Glomerular visceral epithelial cell (primary cell): ENCODE data around the gene RTN4R.

ENCODE experiments used
- DNase-seq: peaks from one replicate; pipeline ENCODE4 v3.0.0-alpha.2; 2016; ENCODE audit errors: extremely low spot score

RTN4R gene

DNA sequence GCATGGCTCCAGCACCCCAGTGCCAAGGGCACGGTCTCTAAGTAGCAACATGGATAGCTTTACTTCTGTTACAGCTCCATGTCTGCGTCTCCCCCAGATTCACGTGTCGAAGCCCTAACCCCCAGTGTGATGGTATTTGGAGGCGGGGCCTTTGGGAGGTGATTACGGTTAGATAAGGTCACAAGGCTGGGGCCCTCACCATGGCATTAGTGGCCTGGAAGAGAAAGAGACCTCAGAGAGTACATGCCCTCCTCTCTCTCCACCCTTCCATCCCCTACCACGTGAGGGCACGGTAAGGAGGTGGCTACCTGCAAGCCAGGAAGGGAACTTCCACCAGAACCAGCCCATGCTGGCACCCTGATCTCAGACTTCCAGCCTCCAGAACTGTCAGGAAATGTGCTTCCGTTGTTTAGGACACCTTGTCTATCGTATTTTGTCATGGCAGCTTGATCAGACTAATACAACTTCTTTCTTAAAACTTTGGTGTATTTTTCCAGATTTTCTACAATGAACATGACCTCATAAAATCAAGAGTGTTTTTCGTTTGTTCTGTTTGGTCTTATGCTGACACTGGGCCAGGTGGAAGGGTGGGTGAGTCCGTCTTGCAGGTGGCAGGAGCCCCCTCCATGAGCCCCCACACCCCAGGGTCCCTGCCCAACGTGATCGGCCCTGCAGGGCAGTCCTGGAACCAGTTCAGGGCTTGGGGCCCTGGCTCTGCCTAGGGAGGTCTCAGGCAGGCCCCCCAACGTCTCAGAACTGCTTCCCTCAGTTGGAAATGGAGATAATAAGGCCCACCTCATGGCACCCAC lies 10.7 kb downstream of the RTN4R start:
- no peak for DNase-seq

DNA sequence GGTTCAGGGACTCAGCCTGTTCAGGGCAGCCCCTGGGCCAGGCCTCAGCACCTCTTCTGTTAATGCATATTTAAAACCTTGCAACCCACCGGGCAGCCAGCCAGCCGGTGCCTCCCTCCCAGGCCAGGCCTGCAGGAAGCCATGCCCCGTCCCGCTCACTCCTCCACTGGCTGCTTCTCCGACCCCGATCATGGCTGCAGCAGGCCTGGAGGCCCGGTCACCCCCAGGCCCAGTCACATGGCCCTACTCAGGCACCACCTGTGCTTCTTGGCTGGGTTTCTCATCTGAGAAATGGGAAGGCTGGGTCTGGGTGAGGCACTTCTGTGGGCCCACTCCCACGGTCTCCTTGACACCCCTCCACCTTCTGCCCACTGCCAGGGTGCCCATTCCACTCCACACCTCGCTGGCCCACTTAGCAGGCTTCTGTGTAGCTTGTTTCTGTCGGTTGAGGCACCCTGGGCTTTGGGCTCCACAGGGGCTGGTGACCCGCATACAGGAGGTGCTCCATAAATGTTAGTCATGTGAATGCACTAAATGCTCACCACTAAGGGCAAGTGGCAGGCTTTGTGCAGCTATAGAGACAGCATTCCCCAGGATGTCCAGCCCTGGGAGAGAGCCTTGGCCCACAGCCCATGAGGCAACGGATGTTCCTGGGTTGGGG lies 11.4 kb downstream of the RTN4R start:
- DNase-seq, result no peak

DNA sequence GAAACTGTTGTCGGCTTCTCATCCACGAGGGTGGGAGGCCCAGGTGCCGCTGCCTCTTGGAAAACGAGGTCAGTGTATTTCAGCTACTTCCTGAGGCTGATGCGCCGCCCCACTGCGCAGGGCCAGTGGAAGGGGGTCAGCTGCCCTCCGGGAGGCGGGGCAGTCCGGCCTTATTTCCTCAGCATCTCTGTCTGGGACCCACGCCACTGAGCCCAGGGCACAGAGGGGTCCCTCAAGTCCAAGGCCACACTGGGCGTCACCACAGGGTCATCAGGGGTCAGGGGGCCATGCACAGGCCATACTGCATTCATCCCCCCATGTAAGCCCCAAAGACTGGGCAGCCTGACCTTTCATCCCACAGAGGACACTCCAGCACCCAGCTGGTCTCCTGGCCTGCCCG lies 12.1 kb downstream of the RTN4R start:
- DNase-seq, result no peak

DNA sequence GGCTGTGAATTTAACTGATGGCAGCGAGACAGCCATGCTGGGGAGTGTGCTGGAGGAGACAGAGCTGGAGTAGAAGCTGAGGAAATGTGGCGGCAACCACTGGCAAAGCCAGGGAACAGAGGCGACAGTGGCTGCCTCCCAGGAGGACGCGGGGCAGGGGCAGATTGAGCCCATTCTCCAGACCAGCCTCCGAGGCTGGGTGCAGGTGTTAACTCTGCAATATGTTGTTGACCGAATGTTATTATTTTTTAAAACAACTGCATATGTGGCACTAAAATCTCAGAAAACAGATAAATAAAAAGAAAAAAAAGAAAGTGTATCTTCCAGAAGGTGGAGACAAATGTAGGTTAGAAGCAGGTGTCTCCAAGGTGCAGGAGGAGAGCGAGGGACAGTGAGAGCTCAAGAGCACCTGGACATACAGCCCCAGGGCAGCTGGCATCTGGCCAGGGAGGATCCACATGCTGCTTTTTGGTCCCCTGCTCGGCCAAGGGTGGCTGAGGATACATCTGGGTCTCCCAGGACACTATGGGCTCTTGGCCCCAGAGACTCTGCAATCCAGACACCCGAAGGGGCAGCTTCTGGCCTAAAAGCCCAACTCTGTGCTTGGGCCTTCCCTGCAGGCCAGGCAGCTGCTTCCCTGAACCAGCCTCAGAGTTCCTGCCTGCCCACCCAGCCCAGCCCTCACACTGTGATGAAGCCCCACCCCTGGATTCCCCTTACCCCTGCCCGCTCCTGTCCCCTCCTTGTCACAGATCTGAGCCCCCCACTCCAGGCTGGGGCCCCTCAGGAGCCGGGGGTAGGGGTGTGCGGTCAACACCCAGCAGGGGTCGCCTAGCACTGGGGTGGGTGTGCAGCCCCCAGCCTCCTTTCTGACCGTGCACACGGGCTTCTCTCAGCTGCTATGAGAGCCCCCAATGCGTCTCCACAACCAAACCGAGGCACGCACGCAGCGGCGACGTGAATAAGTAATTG lies 12.9 kb downstream of the RTN4R start:
- DNase-seq, result no peak

DNA sequence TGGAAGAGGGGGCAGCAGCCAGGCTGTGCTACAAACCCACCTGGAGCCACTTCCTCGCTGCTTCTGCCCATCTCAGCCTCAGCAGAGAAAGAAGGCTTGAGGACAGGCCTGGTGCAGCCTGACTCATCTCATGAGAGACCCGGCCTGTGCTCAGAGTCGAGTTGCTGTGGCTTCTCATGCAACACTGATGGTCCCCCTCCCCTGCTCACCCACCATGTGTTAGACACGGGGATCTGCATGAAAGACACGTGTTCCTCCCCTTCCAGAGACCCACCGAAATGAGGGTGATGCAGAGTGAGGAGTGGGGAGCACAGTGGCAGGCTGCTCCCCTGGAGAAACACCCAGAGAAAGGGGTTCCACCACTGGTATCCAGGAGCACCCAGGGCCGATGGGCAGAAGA lies 15.0 kb downstream of the RTN4R start:
- DNase-seq, result no peak

DNA sequence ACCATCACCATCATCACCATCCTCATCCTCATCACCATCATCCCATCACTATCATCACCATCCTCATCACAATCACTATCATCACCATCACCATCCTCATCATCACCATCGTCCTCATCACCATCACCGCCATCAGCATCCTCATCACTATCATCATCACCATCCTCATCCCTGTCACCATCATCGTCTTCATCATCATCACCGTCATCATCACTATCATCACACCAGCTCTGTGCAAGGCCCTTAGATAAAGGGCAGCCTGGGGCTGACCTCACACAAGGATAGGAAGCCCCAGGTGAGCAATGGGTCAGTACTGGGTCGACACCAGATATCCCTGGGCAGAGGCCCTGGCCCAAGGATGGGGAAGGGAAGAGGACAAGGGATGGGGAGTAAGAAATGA lies 16.1 kb downstream of the RTN4R start:
- no peak for DNase-seq

DNA sequence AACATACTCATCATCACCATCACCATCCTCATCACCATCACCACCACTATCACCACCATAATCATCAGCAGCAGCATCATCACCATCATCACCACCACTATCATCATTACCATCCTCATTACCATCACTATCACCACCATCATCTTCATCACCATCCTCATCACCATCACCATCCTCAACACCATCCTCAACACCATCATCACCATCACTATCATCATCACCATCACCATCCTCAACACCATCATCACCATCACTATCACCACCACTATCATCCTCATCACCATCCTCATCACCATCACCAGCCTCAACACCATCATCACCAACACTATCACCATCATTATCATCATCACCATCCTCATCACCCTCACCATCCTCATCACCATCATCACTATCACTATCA lies 16.6 kb downstream of the RTN4R start:
- no peak for DNase-seq

DNA sequence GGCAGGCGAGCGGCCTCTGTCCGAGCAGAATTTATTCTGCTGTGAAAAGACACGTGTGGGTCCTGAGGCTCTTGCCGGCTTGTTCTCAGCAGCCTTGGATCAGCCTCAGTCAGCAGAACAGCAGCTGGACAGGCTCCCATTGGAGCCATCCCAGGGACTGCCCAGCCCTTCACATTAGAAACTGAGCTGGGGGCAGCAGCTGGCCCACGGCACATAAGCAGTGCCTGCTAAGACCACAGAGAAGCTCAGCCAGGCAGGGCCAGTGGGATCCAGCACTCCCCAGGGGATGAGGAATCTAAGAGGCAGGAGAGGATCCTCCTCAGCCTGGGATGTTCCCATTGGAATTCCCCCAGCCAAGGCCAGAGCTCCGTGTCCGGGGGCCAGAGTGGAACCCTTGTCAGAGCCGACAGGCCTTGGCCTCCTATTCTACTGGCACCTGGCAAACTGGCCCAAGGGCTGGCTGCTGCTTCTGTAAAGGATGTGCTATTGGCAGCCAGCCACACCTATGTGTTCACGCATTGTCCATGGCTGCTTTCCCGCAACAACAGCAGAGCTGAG lies 18.2 kb downstream of the RTN4R start:
- DNase-seq, result peak; percentile 54

DNA sequence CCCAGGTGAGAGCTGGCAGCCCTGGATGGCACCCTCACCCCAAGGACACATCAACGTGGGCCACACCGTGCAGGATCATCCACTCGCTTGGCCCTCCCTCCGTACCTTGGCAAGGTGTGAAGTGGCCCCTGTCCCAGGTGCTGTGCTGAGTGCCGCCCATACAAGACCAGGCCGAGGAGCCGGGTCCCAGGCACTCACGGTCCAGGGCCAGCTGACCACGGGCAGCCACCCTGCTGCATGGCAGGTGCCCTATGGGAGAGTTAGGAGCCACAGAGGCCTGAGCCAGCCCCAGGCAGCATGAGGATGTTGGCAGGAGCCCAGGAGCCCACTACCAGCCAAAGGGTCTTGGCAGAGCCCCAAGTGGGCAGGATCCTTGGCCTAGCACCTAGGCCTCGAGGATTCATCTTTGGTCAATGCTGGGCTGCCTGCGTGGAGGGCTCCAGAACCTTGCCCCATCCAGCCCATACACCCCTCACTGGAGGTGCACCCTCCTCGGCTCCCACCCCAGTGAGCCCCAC lies 19.6 kb downstream of the RTN4R start:
- DNase-seq, result no peak

DNA sequence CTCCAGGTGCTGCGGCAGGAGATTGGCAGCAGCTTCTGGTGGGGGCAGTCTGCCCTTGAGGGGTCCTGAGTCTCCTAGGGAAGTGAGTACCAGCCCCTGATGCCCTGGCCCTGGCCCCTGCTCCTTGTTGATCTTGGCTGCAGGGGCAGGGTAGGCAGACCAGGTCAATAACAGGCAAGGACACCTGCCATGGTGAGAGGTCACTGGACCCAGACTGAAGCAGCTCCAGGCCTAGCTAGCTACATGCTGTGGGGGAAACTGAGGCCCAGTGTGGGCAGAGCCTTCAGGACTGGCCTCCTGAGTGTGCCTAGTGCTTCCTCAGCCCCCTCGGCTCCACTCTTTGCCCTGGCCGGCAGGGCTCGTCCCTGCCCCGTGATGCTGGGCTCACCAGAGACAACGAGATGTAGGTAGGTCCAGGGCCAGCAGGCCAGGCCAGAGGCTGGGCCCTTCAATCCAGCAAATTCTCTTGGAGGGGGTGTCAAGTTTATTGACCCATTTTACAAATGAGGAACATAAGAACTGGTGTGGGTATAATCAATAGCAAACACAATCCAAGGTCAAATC lies 20.4 kb downstream of the RTN4R start:
- DNase-seq, result no peak

DNA sequence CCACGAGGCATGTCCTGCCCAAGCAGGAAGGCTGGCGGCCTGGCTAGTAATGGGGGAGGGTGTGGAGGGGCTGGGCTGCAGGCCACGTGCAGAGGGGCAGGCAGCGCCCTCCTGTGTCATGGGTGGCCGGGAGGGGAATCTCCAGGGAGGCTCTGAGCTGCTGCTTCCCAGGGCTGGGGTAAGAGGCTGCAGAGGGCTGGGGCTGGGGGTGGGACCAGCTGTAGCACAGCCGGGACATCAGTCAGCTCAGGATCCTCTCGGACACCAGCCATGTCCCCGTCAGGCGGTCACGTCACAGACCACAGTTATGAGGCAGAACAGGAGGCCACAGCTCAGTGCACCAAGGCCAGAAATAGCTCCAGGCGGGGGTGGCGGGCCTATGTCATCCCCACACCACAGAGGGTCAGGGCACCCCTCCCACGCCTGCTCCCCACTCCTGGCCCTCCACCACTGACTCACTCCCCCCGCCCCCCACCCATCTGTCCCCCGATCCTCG lies 21.1 kb downstream of the RTN4R start:
- peak; percentile 84 for DNase-seq

DNA sequence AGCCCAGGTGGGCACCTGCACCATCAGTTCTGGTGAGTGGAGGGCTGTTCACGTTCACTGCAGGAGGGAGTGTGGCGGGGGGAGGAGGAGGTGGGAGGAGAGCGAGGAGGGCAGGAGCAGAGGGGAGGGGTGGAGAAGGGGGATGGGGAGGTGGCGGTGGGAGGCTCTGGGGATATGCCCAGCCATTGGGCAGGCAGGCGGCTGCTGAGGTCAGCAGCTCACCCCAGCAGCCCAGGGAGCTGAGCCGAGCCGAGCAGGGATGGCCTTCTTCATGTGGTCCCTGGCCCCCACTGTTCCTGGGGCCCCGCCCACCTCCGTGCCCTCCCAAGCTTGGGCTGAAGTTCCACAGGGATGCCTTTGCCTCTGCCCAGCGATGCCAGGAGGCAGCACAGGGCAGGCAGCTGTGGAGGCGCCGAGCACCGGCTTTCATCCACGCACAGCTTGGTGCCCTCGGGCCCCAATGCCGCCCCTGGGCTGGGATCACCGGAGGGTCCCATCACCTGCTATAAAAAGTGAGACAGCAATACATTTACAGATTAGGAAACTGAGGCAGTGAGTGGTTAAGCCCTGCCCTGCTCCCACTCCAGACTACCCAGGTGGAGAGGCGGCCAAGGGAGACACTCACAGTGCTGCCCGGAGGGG lies 21.6 kb downstream of the RTN4R start:
- no peak for DNase-seq

DNA sequence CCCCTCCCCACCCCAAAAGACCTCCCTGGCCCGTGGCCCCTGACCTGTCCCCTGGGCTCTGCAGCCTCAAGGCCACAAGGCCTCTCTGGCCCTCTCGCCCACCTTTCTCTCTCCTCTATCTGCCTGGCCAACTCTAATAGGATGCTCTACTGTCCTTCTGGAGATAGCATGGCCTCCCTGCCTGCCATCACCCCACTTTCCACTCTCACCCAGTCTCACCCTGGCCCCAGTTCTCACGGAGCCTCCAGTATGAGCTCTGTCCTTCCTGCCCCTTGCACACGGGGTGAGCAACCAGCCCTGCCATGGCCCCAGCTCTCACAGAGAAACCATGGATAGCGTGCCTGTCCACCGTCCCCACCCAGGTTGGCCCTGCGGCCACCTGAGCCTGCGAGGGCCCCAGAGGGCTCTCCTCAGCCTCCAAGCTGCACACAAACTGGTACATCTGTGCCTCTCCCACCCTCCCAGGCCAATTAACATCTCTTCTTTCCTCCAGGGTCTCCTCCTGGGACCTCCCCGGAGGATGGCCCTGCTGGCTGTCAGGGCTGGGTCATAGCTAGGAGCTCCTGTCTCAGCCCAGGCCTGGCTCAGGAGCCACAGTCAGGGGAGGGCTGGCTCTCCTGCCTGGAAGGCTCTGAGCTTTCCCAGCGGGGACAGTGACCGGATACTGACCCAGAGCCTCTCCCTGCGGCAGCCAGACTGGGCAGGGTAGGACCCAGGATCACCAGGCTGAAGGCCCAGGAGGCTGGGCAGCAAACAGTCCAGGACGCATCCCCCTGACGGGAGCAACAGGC lies 22.3 kb downstream of the RTN4R start:
- no peak for DNase-seq

DNA sequence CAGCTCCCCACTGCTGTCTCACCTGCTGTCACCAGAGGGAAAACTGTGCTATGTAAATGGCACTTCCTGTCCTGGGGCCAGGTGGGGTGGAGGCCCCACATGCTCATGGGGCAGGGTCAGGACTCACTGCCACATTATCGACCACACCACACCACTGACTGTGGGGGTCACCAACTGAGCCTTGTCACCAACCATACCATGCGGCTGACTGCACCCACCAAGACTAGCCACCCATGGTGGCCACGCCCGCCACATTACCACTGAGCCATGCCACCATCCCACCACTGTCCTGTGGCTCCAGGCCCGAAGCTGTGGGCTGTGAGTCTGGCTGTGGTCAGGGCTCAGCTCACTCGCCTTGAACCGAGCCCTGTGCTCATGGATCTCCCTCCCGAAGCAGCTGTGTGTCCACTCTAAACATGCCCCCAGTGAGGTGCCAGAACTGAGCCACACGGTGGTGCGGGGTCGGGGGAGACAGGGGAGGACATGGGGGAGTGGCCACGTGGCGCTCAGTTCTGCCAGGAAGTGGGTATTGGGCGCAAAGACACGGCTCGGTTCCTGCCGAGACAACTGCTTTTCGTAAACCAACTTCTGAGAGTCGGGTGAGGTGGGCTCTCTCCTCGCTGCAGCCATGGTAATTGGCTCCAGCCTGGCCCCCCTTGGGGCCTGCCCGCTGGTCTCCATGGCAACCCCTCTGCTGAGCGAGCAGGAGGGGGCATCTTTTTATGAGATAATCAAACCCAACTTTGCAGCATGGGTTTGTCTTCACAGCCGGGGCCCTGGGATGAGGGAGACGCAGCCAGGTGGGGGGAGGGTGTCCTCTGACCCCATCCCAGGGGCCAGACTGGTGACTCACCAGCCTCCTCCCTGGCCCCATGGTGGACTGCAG lies 23.2 kb downstream of the RTN4R start:
- DNase-seq, result peak; percentile 22

DNA sequence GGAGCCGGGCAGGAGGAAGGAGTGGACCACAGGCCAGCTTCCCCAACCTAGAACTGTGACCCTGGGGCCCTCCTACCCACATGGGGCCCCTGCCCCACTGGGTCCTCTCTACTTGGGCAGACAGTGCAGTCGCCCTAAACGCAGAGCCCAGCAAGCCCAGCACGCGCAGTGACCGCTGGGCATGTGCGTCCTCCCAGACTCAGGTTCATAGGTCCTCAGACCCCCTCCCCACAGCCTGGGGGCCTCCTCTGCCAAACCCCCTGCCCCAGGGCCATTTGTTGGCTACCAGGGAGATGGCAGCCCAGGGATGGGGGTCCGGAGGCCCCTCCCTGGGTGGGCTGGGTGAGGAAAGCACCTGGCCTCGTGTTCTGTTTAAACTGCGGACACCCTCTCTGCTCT lies 23.9 kb downstream of the RTN4R start:
- DNase-seq, result no peak

DNA sequence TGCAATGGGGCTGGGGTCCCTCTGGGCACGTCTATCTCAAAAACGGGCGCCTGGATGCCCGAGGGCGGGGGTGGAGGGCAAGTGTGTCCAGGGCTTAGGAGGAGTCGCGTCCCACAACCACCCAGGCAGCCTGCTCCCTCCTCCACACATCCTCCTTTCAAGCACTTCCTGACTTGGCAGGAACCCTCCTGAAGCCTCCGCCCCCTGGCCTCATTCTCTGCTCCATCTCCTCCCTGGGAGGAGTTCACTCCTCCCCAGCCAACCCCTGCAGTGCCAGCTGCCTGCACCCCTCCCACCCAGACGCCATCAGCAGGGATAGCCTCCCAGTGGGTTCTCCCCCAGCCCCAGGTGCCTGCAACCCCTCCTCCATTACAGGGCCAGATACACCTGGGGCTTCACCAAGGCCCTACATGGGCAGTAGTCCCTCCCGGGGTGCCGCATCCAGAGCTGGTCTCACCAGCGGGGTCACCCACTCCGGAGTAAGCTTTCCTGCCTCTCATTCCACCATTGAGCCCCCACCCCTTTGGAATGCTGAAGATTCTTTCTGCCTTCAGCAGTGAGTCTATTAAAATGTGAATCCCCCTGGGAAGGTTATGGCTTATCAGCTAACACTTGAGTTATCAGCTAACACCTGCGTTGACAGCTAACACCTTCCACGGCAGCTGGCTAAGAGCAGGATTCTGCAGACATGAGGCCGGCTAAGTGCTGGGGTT lies 24.4 kb downstream of the RTN4R start:
- peak; percentile 66 for DNase-seq

DNA sequence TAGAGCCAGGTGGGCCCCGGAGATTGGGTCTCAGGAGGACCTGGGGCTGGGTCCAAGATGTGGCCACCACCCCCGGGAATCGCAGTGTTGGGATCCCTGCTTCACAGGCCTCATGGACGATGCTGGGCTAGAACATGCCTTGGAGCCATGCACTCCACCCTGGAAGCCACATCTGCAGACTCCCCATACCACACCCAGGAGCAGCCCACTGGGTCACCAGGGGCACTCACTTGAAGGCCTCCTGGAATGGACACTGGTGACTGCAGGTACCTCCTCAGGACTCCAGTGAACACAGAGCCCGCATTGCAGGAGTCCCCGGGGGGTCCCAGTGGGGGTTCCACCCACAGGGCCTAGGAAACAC lies 25.0 kb downstream of the RTN4R start:
- no peak for DNase-seq

DNA sequence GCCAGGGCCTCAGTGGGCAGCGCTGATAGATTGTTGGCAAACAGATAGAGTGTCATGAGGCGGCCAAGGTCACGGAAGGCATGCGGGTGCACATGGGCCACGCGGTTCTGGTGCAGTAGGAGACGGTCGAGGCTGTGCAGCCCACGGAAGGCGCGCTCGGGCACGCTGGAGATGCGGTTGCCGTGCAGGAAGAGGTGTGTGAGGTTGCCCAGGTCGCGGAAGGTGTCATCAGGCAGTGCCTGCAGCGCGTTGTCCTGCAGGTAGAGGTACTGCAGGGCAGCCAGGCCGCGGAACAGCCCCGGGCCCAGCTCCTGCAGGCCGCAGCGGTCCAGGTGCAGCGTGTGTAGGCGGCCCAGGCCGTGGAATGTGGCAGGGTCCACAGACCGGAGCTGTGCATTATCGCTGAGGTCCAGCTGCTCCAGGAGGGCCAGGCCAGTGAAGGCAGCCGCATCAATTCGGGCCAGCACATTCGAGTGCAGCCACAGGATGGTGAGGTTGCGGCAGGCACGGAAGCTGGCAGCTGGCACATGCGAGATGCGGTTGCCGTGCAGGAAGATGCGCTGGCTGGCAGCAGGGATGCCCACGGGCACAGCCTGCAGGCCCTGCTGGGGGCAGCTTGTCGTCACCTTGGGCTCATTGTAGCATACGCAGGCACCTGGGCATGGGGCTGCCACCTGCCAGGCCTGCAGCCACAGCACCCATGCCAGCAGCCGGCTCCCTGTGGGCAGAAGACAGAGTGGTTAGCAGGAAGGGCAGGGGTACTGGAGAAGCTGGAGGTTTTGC lies 25.5 kb downstream of the RTN4R start:
- DNase-seq, result no peak
